Smooth muscle cell (in vitro differentiated cells): Measurements from ENCODE around the gene GSK3B. TPM values are rescaled to one million over a fixed set of nuclear protein-coding genes. Genes with fewer than 3 reads are reported as not detected.

Source experiments
- DNase-seq: peaks from one replicate; lab custom pipeline; 2025; ENCODE audit not compliant: unreplicated experiment; lab: John Stamatoyannopoulos, UW
- H2AFZ ChIP-seq: fragments of 200-600 bp; sonication (generic); 2 replicates; pipeline ENCODE4 v1.6.0; 2016; ENCODE audit warnings: antibody characterized with exemption, low read depth, mild to moderate bottlenecking
- H3F3A ChIP-seq: fragments of 200-600 bp; sonication (generic); 2 replicates; pipeline ENCODE4 v1.6.0; 2017; ENCODE audit warnings: antibody characterized with exemption, low read depth
- H3K27ac ChIP-seq: fragments of 200-600 bp; sonication (generic); 2 replicates; pipeline ENCODE4 v1.5.1; 2016; ENCODE audit warnings: low read depth, mild to moderate bottlenecking
- H3K27me3 ChIP-seq: fragments of 200-600 bp; sonication (generic); 2 replicates; pipeline ENCODE4 v1.6.1; 2016; ENCODE audit warnings: low read depth, mild to moderate bottlenecking
- H3K36me3 ChIP-seq: fragments of 200-600 bp; sonication (generic); 2 replicates; pipeline ENCODE4 v1.5.1; 2016; ENCODE audit warnings: low read depth
- H3K4me1 ChIP-seq: fragments of 200-600 bp; sonication (generic); 2 replicates; pipeline ENCODE4 v1.5.1; 2016; ENCODE audit warnings: low read depth
- H3K4me2 ChIP-seq: fragments of 200-600 bp; sonication (generic); 2 replicates; pipeline ENCODE4 v1.6.0; 2016; ENCODE audit warnings: mild to moderate bottlenecking
- H3K4me3 ChIP-seq: fragments of 200-600 bp; sonication (generic); 2 replicates; pipeline ENCODE4 v1.5.1; 2016; ENCODE audit warnings: mild to moderate bottlenecking
- H3K79me2 ChIP-seq: fragments of 200-600 bp; sonication (generic); 2 replicates; pipeline ENCODE4 v1.6.0; 2016; ENCODE audit warnings: low read depth, mild to moderate bottlenecking
- H3K9ac ChIP-seq: fragments of 200-600 bp; sonication (generic); 2 replicates; pipeline ENCODE4 v1.6.0; 2016; ENCODE audit warnings: low read depth
- H3K9me3 ChIP-seq: fragments of 200-600 bp; sonication (generic); replicated peaks from 2 replicates; pipeline ENCODE4 v1.5.1; 2016; ENCODE audit warnings: low read depth
- H4K20me1 ChIP-seq: fragments of 200-600 bp; sonication (generic); 2 replicates; pipeline ENCODE4 v1.6.0; 2016; ENCODE audit warnings: low read depth
- WGBS: methylation state at CpG from one replicate; pipeline ENCODE4 v1.1.7; 2016; ENCODE audit warnings: low lambda C conversion rate; 5-methylcytosine and 5-hydroxymethylcytosine counted together
- polyA plus RNA-seq: library from polyadenylated mRNA; unstranded; fragments of >200 nt; fragmentation: Nextera tagmentation; extraction: Ambion mirVana; gene quantifications from 2 replicates; pipeline ENCODE4 v1.2.1, GENCODE V29; 2016
- total RNA-seq: library from RNA; depleted of rRNA; stranded (reverse); fragments of >200 nt; gene quantifications from 2 replicates; pipeline ENCODE4 v1.2.3, GENCODE V29; 2014
- TF ChIP-seq, protein P1 (sequence below): fragments of 200-600 bp; sonication (generic); IDR thresholded peaks from 2 replicates; pipeline ENCODE4 v1.5.1; 2017; ENCODE audit warnings: borderline replicate concordance, mild to moderate bottlenecking, antibody characterized with exemption; ENCODE audit not compliant: insufficient read depth, poor library complexity, severe bottlenecking

Gene GSK3B
- total and polyA plus RNA-seq, 2 experiments from 2014 or later: 27.3 to 61.8 TPM

DNA sequence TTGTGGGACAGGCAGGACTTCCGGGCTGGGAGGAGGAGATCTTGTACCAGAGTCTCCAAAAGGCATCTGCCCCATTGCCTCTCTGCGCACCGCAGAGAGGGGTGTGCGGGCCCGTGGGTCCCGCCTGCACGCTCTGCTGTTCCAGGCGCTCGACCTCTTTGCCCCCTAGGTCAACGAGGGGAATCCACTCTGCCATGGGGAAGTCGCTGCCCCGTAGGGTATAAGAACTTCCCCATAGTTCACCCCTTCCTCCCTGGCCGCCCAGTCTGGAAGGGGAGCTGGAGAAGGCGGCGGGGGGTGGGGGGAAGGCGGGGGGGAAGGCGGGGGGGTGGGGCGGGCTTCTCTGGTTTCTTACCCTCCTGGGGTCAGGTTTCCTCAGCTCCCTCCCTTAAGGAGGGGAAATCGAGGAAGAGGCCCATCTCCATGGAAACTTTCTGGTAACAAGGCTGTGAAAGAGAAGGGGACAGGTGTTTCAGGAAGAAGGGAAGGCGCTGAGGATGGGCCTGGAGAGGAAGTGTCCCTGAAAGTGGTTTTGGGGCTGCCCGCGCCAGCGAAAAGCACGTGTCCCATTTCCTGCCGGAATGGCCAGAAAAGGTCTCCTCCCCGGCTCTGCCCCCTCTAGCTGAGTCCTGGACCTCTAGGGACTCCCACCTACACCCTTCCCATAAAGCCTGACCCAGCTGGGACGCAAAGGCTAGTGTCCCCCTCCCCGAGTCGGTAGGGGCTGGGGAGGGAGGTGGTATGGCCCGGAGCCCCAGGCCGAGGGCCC is 284.8 kb downstream of the GSK3B start:
- Histone ChIP-seq H3F3A (no peaks in the 10 kb centered on the region), H3K27me3 (no peaks in the 10 kb centered on the region), H3K9me3 (no peaks in the 10 kb centered on the region), H4K20me1 (no peaks in the 10 kb centered on the region), H3K79me2 (no peaks in the 10 kb centered on the region), H3K4me1 (no peaks in the 10 kb centered on the region), H3K27ac (no peak overlapping the region), H3K4me3 (peak overlapping the region; percentile 39), H3K4me2 (peak overlapping the region; percentile 71), H2AFZ (no peak overlapping the region), H3K36me3 (no peaks in the 10 kb centered on the region), H3K9ac (no peak overlapping the region)
- TF ChIP-seq, protein P1, sequence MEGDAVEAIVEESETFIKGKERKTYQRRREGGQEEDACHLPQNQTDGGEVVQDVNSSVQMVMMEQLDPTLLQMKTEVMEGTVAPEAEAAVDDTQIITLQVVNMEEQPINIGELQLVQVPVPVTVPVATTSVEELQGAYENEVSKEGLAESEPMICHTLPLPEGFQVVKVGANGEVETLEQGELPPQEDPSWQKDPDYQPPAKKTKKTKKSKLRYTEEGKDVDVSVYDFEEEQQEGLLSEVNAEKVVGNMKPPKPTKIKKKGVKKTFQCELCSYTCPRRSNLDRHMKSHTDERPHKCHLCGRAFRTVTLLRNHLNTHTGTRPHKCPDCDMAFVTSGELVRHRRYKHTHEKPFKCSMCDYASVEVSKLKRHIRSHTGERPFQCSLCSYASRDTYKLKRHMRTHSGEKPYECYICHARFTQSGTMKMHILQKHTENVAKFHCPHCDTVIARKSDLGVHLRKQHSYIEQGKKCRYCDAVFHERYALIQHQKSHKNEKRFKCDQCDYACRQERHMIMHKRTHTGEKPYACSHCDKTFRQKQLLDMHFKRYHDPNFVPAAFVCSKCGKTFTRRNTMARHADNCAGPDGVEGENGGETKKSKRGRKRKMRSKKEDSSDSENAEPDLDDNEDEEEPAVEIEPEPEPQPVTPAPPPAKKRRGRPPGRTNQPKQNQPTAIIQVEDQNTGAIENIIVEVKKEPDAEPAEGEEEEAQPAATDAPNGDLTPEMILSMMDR: no peak
- DNase-seq: no peak
- WGBS: 81% methylated on average over 31 of the region's 31 CpGs

DNA sequence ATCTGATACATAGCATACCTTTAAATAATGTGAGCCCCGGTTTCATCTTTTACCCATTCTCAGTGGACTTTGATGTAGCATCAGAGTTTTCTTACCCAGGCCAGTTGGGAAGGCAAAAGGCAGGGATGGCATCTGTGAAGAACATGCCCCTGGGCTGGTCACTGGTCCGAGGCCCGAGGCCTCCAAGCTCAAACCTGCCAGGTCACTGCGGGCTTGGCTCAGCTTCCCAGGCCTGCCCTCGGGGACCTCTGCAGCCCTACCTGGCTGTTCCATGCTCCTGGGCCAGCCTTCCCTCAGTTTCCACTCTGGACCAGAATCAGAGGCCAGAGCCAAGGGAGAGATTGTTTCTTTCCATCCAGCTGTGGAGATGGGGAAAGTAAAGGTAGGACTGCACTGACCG is 285.4 kb downstream of the GSK3B start:
- H4K20me1 ChIP-seq: no peaks in the 10 kb centered on the region
- DNase-seq: no peak
- no peak overlapping the region for H3K27ac ChIP-seq
- no peaks in the 10 kb centered on the region for H3F3A ChIP-seq
- no peak overlapping the region for H3K9ac ChIP-seq
- no peak overlapping the region for H2AFZ ChIP-seq
- 95% methylated on average over 6 of the region's 6 CpGs for WGBS
- H3K36me3 ChIP-seq: no peaks in the 10 kb centered on the region
- H3K4me1 ChIP-seq: no peaks in the 10 kb centered on the region
- H3K27me3 ChIP-seq: no peaks in the 10 kb centered on the region
- H3K4me3 ChIP-seq: no peak overlapping the region
- TF ChIP-seq, protein P1: no peak
- H3K9me3 ChIP-seq: no peaks in the 10 kb centered on the region
- H3K4me2 ChIP-seq: no peak overlapping the region
- no peaks in the 10 kb centered on the region for H3K79me2 ChIP-seq

DNA sequence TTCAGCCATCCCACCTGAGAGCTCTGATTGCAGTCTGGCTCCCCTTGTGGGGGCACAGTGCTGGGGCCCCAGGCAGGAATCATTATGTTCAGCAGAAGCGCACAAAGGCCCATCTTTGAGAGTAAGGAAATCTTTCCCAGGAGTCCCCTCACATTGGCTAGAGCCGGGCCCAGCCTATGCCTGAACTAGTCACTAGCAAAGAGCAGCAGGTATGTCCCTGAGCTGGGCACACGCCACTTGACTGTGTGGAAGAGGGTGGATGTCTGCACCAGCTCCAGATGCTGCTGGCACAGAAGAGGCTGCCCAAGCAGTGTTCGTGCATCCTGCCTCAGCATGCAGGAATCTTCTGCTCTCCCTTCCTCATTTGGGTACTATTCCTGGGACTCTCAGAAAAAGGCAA is 286.0 kb downstream of the GSK3B start:
- Histone ChIP-seq H3K79me2 (no peaks in the 10 kb centered on the region), H3K27me3 (no peaks in the 10 kb centered on the region), H4K20me1 (no peaks in the 10 kb centered on the region), H3K4me2 (no peak overlapping the region), H3K27ac (no peak overlapping the region), H3K4me3 (no peak overlapping the region), H3K9me3 (no peaks in the 10 kb centered on the region), H3K36me3 (no peaks in the 10 kb centered on the region), H3K4me1 (no peaks in the 10 kb centered on the region), H3K9ac (no peak overlapping the region), H2AFZ (no peak overlapping the region), H3F3A (no peaks in the 10 kb centered on the region)
- TF ChIP-seq, protein P1: no peak
- DNase-seq: no peak
- 98% methylated on average over 4 of the region's 4 CpGs for WGBS

DNA sequence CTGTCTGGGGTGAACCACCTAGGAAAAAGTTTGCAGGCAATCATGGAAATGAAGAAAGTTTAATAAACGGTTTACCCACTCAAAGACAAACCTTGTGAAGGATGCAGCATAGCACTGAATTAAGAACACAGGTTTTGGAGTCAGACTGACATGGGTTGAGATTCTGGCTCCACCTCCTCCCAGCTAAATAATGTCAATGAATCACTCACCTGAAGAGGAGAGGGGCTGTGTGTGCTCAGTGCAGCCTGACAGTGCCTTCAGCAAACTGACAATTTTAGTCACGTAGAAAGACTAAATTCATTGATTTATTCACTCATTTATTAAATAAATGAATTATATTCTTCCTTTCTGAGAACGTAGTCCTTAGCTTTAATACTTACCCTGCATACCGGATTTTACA is 293.4 kb downstream of the GSK3B start:
- H3K9ac ChIP-seq: no peak overlapping the region
- H3K4me2 ChIP-seq: no peak overlapping the region
- 79% methylated on average over 4 of the region's 4 CpGs for WGBS
- no peaks in the 10 kb centered on the region for H3K27me3 ChIP-seq
- no peaks in the 10 kb centered on the region for H3K9me3 ChIP-seq
- DNase-seq: no peak
- peaks cover under 1% of the 10 kb centered on the region for H3K4me1 ChIP-seq
- no peak overlapping the region for H2AFZ ChIP-seq
- no peaks in the 10 kb centered on the region for H3F3A ChIP-seq
- H4K20me1 ChIP-seq: no peaks in the 10 kb centered on the region
- no peaks in the 10 kb centered on the region for H3K36me3 ChIP-seq
- no peaks in the 10 kb centered on the region for H3K79me2 ChIP-seq
- H3K27ac ChIP-seq: no peak overlapping the region
- TF ChIP-seq, protein P1: no peak
- no peak overlapping the region for H3K4me3 ChIP-seq
